ENCODE results near the gene PLAGL2.

DNA sequence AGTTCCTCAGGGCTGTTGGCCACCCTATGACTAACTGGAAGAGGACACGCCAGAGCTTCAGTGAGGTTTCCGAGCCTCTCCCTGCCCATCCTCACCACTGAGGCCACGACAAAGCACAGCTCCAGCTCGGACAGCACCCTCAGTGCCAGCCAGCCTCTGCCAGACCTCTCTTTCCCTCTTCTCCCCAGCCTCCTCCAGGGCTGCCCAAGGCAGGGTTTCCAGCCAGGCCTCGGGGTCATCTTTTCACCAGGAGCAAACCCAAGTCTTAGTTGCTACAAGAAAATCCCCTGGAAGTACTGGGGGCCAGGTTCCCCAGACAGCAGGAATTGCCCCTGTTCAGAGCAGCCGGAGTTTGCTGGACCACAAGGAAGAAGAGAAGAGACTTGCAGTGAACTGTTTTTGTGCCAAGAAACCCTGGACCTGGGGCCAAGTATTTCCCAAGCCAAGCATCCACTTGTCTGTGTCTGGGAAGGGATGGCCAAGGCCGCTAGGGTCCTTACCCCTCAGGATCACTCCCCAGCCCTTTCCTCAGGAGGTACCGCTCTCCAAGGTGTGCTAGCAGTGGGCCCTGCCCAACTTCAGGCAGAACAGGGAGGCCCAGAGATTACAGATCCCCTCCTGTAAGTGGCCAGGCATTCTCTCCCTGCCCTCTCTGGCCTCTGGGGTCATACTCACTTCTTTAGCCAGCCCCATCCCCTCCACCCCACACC, 41.6 kb downstream of the PLAGL2 start:
- TF ChIP-seq, protein P1, sequence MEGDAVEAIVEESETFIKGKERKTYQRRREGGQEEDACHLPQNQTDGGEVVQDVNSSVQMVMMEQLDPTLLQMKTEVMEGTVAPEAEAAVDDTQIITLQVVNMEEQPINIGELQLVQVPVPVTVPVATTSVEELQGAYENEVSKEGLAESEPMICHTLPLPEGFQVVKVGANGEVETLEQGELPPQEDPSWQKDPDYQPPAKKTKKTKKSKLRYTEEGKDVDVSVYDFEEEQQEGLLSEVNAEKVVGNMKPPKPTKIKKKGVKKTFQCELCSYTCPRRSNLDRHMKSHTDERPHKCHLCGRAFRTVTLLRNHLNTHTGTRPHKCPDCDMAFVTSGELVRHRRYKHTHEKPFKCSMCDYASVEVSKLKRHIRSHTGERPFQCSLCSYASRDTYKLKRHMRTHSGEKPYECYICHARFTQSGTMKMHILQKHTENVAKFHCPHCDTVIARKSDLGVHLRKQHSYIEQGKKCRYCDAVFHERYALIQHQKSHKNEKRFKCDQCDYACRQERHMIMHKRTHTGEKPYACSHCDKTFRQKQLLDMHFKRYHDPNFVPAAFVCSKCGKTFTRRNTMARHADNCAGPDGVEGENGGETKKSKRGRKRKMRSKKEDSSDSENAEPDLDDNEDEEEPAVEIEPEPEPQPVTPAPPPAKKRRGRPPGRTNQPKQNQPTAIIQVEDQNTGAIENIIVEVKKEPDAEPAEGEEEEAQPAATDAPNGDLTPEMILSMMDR (IDR thresholded peaks at IDR 0.05; ENCODE audit: poor library complexity): no peak
- no peak for TF ChIP-seq EZH2phosphoT487 (IDR thresholded peaks at IDR 0.05; ENCODE audit: low read depth, severe bottlenecking, unreplicated experiment)
